ENCODE data around the gene HDHD5.

DNA sequence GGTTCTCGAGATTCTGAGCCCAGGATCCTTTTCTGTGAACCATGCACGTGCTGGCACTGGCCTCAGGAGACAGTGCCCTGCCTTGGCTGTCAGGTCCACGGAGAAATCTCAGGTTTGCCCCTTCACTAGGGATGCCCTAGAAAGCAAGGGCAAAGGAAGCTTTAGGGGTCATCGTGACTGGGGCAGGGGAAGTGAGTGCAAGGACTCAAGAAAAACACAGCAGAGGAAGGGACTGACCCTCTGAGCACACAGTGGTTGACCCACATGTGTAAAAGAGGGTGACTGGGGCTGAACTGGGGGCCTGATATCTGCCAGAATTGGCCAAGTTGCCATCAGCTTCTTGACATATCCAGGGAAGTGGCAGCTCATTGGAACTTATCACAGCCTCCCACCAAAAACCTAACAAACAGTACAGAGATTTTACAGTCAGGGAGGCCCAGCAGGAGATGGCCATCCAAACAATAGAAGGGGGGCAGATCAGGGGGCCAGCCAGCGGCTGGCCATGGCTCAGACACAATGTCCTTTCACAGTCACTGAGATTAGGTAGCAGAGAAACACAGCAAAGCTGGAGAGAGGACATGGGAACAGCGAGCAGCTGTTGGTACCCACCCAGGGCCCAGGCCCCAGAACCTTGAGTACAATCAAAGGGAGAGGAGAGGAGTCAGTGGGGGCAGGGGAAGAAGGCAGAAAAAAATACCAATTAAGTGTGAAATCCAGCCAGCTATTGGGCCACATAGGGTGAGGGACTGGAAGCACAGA lies 42.3 kb downstream of the HDHD5 start:
- TF ChIP-seq, protein P1, sequence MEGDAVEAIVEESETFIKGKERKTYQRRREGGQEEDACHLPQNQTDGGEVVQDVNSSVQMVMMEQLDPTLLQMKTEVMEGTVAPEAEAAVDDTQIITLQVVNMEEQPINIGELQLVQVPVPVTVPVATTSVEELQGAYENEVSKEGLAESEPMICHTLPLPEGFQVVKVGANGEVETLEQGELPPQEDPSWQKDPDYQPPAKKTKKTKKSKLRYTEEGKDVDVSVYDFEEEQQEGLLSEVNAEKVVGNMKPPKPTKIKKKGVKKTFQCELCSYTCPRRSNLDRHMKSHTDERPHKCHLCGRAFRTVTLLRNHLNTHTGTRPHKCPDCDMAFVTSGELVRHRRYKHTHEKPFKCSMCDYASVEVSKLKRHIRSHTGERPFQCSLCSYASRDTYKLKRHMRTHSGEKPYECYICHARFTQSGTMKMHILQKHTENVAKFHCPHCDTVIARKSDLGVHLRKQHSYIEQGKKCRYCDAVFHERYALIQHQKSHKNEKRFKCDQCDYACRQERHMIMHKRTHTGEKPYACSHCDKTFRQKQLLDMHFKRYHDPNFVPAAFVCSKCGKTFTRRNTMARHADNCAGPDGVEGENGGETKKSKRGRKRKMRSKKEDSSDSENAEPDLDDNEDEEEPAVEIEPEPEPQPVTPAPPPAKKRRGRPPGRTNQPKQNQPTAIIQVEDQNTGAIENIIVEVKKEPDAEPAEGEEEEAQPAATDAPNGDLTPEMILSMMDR (conservative IDR thresholded peaks at IDR 0.05 in 1 of 2, IDR thresholded peaks at IDR 0.05 in 1 of 2; ENCODE audit: extremely low read depth in 1 of 2, insufficient read depth in 1 of 2, low read depth in 1 of 2, low read length in 2 of 2), result no peak
- no peak for TF ChIP-seq EZH2 (IDR thresholded peaks at IDR 0.05; ENCODE audit: borderline replicate concordance, low read length)

Measured in mammary epithelial cell (primary cell).